Lower lobe of right lung (tissue), 2 donors: ENCODE results near the gene ZNF625. TPM values are rescaled to one million over a fixed set of nuclear protein-coding genes. Genes with fewer than 3 reads are reported as not detected.

ENCODE experiments used
- ATAC-seq, 2 donors: fragments of 200-7000 bp; cut with Tn5 transposase; one replicate each; pipeline ENCODE4 v1.9.1; 2020 to 2022; ENCODE audit warnings: mild to moderate bottlenecking in 2 of 2, moderate library complexity in 2 of 2
- DNase-seq: peaks from one replicate; pipeline ENCODE4 v3.0.0-alpha.2; 2020
- H3K27ac ChIP-seq: fragments of 200-600 bp; one replicate; pipeline ENCODE4 v1.8.0; 2022
- H3K27me3 ChIP-seq: fragments of 200-600 bp; one replicate; pipeline ENCODE4 v1.8.0; 2022; ENCODE audit warnings: low read depth
- H3K36me3 ChIP-seq: fragments of 200-600 bp; one replicate; pipeline ENCODE4 v1.8.0; 2022; ENCODE audit warnings: mild to moderate bottlenecking
- H3K4me1 ChIP-seq: fragments of 200-600 bp; one replicate; pipeline ENCODE4 v1.8.0; 2022
- H3K4me3 ChIP-seq: fragments of 200-600 bp; one replicate; pipeline ENCODE4 v1.8.0; 2022; ENCODE audit warnings: mild to moderate bottlenecking
- H3K9me3 ChIP-seq: fragments of 200-600 bp; one replicate; pipeline ENCODE4 v1.8.0; 2022
- intact Hi-C: fragments of 100-400 bp; cut with DNase I; formaldehyde crosslinking; loops from one replicate; pipeline ENCODE4 v1.11.0; 2022
- total RNA-seq: library from RNA; stranded (reverse); fragmentation: NEBNext Ultra II Directional; extraction: Animal tissue kit (Norgen Biotek cat#: 25700); gene quantifications from one replicate; pipeline ENCODE4 v1.2.1, GENCODE V29; 2021
- TF ChIP-seq, protein P1 (sequence below): fragments of 200-600 bp; IDR thresholded peaks from one replicate; pipeline ENCODE4 v1.8.0; 2022; ENCODE audit warnings: antibody characterized with exemption, mild to moderate bottlenecking
- donor health status: DM: no; HTN: yes; CAD: no; lungs with severe emphysema.

ZNF625 gene
- total RNA-seq, 1 donor from 2014 or later = 8.4 TPM

- TF ChIP-seq, protein P1, sequence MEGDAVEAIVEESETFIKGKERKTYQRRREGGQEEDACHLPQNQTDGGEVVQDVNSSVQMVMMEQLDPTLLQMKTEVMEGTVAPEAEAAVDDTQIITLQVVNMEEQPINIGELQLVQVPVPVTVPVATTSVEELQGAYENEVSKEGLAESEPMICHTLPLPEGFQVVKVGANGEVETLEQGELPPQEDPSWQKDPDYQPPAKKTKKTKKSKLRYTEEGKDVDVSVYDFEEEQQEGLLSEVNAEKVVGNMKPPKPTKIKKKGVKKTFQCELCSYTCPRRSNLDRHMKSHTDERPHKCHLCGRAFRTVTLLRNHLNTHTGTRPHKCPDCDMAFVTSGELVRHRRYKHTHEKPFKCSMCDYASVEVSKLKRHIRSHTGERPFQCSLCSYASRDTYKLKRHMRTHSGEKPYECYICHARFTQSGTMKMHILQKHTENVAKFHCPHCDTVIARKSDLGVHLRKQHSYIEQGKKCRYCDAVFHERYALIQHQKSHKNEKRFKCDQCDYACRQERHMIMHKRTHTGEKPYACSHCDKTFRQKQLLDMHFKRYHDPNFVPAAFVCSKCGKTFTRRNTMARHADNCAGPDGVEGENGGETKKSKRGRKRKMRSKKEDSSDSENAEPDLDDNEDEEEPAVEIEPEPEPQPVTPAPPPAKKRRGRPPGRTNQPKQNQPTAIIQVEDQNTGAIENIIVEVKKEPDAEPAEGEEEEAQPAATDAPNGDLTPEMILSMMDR = no peak
- Histone ChIP-seq H3K27ac (peak overlapping the region; percentile 67), H3K4me1 (peaks cover 7% of the 10 kb centered on the region), H3K27me3 (no peaks in the 10 kb centered on the region), H3K4me3 (peak overlapping the region; percentile 62), H3K36me3 (peaks cover 13% of the 10 kb centered on the region), H3K9me3 (peaks cover 68% of the 10 kb centered on the region)
- intact Hi-C loops = no loop called here
- ATAC-seq = peak; percentile 95 to 99
- peak; percentile 81 for DNase-seq
Observed at GRCh38 chr19:12194827-12195731, 38.5 kb upstream of the ZNF625 start.

DNA sequence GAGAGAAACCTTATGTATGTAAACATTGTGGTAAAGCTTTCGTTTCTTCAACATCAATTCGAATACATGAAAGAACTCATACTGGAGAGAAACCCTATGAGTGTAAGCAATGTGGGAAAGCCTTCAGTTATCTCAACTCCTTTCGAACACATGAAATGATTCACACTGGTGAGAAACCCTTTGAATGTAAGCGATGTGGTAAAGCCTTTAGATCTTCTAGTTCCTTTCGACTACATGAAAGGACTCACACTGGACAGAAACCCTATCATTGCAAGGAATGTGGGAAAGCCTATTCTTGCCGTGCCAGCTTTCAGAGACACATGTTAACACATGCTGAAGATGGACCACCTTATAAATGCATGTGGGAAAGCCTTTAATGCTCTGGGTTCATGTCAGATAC is 31.1 kb upstream of the ZNF625 start:
- H3K36me3 ChIP-seq = peaks cover 55% of the 10 kb centered on the region
- no peak overlapping the region for H3K27ac ChIP-seq
- intact Hi-C loops = no loop called here
- no peaks in the 10 kb centered on the region for H3K27me3 ChIP-seq
- DNase-seq (no peak), ATAC-seq (no peak)
- no peak overlapping the region for H3K4me3 ChIP-seq
- TF ChIP-seq, protein P1 = no peak
- peaks cover 96% of the 10 kb centered on the region for H3K9me3 ChIP-seq
- H3K4me1 ChIP-seq = no peaks in the 10 kb centered on the region

GRCh38 chr19:12180377-12180776 is 23.8 kb upstream of the ZNF625 start:
- intact Hi-C loops = no loop called here
- no peaks in the 10 kb centered on the region for H3K27me3 ChIP-seq
- H3K27ac ChIP-seq = no peak overlapping the region
- H3K4me3 ChIP-seq = no peak overlapping the region
- peaks cover 5% of the 10 kb centered on the region for H3K36me3 ChIP-seq
- H3K4me1 ChIP-seq = no peaks in the 10 kb centered on the region
- peaks cover 41% of the 10 kb centered on the region for H3K9me3 ChIP-seq
- TF ChIP-seq, protein P1 = no peak
- no peak for DNase-seq
- no peak for ATAC-seq

GRCh38 chr19:12166626-12167025 is 10.1 kb upstream of the ZNF625 start:
- Histone ChIP-seq H3K27me3 (no peaks in the 10 kb centered on the region), H3K9me3 (no peaks in the 10 kb centered on the region), H3K27ac (no peak overlapping the region), H3K36me3 (peaks cover 41% of the 10 kb centered on the region), H3K4me1 (peaks cover 44% of the 10 kb centered on the region), H3K4me3 (no peak overlapping the region)
- TF ChIP-seq, protein P1 = no peak
- ATAC-seq = no peak
- DNase-seq = no peak
- intact Hi-C loops = no loop called here

DNA sequence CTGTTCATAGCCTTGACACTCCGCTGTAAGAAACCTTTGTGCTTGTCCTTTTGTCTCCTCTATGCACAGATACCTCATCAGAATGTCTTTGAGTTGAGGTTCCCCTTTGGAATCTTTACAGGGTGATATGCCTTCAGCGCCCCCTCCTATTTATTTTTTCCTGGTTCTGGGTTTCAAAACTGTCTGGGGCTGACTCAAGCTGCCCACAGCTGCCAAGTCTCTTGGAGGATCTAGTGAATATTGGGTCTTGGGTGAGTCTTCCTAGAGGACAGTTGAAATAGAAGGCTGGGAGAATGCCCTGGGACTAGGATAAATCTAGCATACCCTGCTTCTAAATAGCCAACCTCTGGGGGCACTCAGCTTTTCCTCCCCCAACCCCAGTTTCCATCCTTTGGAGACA is 7.3 kb upstream of the ZNF625 start:
- DNase-seq (no peak), ATAC-seq (no peak)
- intact Hi-C loops = no loop called here
- TF ChIP-seq, protein P1 = no peak
- Histone ChIP-seq H3K27me3 (no peaks in the 10 kb centered on the region), H3K4me1 (peaks cover 44% of the 10 kb centered on the region), H3K27ac (peak overlapping the region; percentile 96), H3K4me3 (peak overlapping the region; percentile 80), H3K36me3 (peaks cover 14% of the 10 kb centered on the region), H3K9me3 (no peaks in the 10 kb centered on the region)
